Suprapubic skin (tissue), 4 donors: ENCODE measurements around the gene BCAT1.
"Not testable (repeated sequence)": the region's sequence is repeated elsewhere in the genome, so short reads cannot be mapped to it uniquely, and the experiment has no call there.

Experiments
- EP300 ChIP-seq: sonication (generic); formaldehyde crosslinking; IDR thresholded peaks from one replicate; pipeline ENCODE4 v1.6.1; 2017; ENCODE audit warnings: antibody characterized with exemption
- POLR2A ChIP-seq, 2 donors: fragments of 450-650 bp; IDR thresholded peaks; one replicate each; pipeline ENCODE4 v1.6.1; 2017; ENCODE audit warnings: antibody characterized with exemption in 2 of 2, mild to moderate bottlenecking in 2 of 2, moderate library complexity in 2 of 2
- POLR2AphosphoS5 ChIP-seq, 3 donors: sonication (generic); formaldehyde crosslinking; IDR thresholded peaks; one replicate each; pipeline ENCODE4 v1.6.1; 2017; ENCODE audit warnings: antibody characterized with exemption in 3 of 3
- TF ChIP-seq, protein P1 (sequence below), 2 donors: fragments of 200-600 bp in 1 of 2; fragments of 450-650 bp in 1 of 2; sonication (generic) in 1 of 2; IDR thresholded peaks; one replicate each; pipeline ENCODE4 v1.5.1; 2016 to 2019; ENCODE audit warnings: antibody characterized with exemption in 2 of 2, mild to moderate bottlenecking in 1 of 2, moderate library complexity in 1 of 2

DNA sequence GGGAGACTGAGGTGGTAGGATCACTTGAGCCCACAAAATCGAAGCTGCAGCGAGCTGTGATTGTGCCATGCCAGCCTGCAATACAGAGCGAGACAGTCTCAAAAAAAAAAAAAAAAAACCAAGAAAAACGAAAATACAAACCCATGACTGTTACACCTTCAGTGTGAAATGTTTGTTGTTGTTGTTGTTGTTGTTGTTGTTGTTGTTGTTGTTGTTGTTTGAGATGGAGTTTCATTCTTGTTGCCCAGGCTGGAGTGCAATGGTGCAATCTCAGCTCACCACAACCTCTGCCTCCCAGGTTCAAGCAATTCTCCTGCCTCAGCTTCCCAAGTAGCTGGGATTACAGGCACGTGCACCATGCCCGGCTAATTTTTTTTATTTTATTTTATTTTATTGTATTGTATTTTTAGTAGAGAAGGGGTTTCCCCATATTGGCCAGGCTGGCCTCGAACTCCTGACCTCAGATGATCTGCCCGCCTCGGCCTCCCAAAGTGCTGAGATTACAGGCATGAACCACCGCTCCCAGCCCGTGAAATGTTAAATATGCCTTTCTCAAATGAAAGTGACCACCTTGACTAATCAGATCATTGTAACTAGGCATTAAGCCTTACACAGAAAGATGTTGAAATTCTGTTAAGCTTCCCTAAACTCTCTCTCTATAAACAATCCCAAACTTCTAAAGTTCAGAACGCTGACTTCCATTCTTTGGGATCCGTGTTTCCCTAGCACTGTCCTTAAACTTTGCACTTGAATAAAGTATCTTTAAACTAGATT, 20.2 kb downstream of the BCAT1 start:
- not testable (repeated sequence) for TF ChIP-seq POLR2A (IDR thresholded peaks at IDR 0.05); POLR2AphosphoS5 (IDR thresholded peaks at IDR 0.05); EP300
- TF ChIP-seq, protein P1, sequence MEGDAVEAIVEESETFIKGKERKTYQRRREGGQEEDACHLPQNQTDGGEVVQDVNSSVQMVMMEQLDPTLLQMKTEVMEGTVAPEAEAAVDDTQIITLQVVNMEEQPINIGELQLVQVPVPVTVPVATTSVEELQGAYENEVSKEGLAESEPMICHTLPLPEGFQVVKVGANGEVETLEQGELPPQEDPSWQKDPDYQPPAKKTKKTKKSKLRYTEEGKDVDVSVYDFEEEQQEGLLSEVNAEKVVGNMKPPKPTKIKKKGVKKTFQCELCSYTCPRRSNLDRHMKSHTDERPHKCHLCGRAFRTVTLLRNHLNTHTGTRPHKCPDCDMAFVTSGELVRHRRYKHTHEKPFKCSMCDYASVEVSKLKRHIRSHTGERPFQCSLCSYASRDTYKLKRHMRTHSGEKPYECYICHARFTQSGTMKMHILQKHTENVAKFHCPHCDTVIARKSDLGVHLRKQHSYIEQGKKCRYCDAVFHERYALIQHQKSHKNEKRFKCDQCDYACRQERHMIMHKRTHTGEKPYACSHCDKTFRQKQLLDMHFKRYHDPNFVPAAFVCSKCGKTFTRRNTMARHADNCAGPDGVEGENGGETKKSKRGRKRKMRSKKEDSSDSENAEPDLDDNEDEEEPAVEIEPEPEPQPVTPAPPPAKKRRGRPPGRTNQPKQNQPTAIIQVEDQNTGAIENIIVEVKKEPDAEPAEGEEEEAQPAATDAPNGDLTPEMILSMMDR (IDR thresholded peaks at IDR 0.05) = not testable (repeated sequence)
